ENCODE results near the gene GZMA. TPM values are rescaled to one million over a fixed set of nuclear protein-coding genes. Genes with fewer than 3 reads are reported as not detected.

Gene GZMA
- polyA plus RNA-seq, 2 of the 4 experiments (the other 2 are of a cell fraction) = not detected

DNA sequence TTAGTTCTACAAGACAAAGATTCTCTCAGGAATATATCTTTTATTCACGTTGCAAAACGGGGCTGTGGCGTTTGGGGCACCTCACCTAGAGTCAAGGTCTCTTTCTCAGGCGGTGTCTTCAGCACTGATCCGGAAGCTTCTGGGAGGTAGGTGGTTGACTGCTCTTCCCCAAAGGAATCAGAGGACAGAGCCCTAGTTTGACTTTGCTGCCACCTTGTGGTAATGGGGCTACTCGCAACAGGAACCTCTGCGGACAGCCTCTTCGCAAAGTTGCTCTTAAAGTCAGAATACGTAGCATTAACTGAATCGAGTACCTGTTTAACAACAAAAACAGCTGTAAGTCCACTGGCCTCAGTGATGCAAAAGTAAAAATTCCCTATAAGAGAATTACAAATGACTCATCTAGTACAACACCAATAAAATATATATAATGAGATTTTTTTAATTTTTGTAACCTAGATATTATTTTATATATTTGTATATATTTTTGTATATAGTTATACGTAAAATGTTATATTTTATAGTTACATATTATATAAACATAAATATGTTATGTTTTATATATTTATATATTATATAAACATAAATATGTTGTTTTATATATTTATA is 44.2 kb downstream of the GZMA start (continued):
- TF ChIP-seq, protein P1, sequence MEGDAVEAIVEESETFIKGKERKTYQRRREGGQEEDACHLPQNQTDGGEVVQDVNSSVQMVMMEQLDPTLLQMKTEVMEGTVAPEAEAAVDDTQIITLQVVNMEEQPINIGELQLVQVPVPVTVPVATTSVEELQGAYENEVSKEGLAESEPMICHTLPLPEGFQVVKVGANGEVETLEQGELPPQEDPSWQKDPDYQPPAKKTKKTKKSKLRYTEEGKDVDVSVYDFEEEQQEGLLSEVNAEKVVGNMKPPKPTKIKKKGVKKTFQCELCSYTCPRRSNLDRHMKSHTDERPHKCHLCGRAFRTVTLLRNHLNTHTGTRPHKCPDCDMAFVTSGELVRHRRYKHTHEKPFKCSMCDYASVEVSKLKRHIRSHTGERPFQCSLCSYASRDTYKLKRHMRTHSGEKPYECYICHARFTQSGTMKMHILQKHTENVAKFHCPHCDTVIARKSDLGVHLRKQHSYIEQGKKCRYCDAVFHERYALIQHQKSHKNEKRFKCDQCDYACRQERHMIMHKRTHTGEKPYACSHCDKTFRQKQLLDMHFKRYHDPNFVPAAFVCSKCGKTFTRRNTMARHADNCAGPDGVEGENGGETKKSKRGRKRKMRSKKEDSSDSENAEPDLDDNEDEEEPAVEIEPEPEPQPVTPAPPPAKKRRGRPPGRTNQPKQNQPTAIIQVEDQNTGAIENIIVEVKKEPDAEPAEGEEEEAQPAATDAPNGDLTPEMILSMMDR (IDR thresholded peaks at IDR 0.05) = peak; percentile 91
- TF ChIP-seq, protein P2, sequence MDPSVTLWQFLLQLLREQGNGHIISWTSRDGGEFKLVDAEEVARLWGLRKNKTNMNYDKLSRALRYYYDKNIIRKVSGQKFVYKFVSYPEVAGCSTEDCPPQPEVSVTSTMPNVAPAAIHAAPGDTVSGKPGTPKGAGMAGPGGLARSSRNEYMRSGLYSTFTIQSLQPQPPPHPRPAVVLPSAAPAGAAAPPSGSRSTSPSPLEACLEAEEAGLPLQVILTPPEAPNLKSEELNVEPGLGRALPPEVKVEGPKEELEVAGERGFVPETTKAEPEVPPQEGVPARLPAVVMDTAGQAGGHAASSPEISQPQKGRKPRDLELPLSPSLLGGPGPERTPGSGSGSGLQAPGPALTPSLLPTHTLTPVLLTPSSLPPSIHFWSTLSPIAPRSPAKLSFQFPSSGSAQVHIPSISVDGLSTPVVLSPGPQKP (IDR thresholded peaks at IDR 0.05; ENCODE audit: low read depth, low read length) = no peak
- TF ChIP-seq CHD4 (IDR thresholded peaks at IDR 0.05; ENCODE audit: borderline replicate concordance) (no peak), HES2 (IDR thresholded peaks at IDR 0.05) (no peak), CHD2 (IDR thresholded peaks at IDR 0.05; ENCODE audit: low read length, partially characterized antibody) (no peak)

DNA sequence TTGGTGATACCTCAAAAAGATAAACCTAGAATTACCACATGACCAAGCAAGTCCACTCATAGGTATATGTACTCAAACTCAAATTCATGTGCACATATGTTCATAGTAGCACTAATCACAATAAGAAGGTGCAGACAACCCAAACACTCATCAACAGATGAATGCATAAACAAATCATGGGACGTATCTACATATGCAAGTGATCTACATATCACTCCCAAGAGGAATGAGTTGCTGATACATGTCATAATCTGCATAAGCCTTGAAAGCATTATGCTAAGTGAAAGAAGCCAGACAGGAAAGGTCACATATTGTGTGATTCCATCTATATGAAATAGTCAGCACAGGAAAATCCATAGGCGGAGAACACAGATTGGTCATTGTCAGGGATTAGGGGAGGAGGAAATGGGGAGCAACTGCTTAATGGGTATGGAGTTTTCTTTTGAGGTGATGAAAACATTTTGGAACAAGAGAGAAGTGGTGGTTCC is 46.9 kb downstream of the GZMA start:
- no peak for TF ChIP-seq FOXS1 (CRISPR knock-in tag; IDR thresholded peaks at IDR 0.05)
- TF ChIP-seq E2F6 (IDR thresholded peaks at IDR 0.05; ENCODE audit: borderline replicate concordance, low read depth) = no peak
- TF ChIP-seq ESRRA (IDR thresholded peaks at IDR 0.05; ENCODE audit: borderline replicate concordance, low read length) = no peak
- TF ChIP-seq MAX (IDR thresholded peaks at IDR 0.05) = no peak
- no peak for TF ChIP-seq MAZ (IDR thresholded peaks at IDR 0.05; ENCODE audit: borderline replicate concordance, low read depth, low read length)
- no peak for TF ChIP-seq MYC (IDR thresholded peaks at IDR 0.05; ENCODE audit: borderline replicate concordance, low read length)
- no peak for TF ChIP-seq GATA3 (IDR thresholded peaks at IDR 0.05; ENCODE audit: borderline replicate concordance)
- no peak for TF ChIP-seq MAFK (IDR thresholded peaks at IDR 0.05; ENCODE audit: partially characterized antibody)
- no peak for TF ChIP-seq RARB (CRISPR knock-in tag; IDR thresholded peaks at IDR 0.05)
- TF ChIP-seq, protein P3, sequence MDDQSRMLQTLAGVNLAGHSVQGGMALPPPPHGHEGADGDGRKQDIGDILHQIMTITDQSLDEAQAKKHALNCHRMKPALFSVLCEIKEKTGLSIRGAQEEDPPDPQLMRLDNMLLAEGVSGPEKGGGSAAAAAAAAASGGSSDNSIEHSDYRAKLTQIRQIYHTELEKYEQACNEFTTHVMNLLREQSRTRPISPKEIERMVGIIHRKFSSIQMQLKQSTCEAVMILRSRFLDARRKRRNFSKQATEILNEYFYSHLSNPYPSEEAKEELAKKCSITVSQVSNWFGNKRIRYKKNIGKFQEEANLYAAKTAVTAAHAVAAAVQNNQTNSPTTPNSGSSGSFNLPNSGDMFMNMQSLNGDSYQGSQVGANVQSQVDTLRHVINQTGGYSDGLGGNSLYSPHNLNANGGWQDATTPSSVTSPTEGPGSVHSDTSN (IDR thresholded peaks at IDR 0.05) = no peak
- TF ChIP-seq FOSL2 (IDR thresholded peaks at IDR 0.05) = no peak
- TF ChIP-seq FOSL2 (CRISPR knock-in tag; IDR thresholded peaks at IDR 0.05) = no peak
- no peak for TF ChIP-seq REST (IDR thresholded peaks at IDR 0.05)
- no peak for TF ChIP-seq HEYL (CRISPR knock-in tag; IDR thresholded peaks at IDR 0.05)
- TF ChIP-seq RAD21 (conservative IDR thresholded peaks at IDR 0.05 in 1 of 2, IDR thresholded peaks at IDR 0.05 in 1 of 2) = no peak
- no peak for TF ChIP-seq POLR2A (IDR thresholded peaks at IDR 0.05; ENCODE audit: low read length)
- TF ChIP-seq TFCP2L1 (CRISPR knock-in tag; IDR thresholded peaks at IDR 0.05) = no peak
- TF ChIP-seq POLR2AphosphoS2 (conservative IDR thresholded peaks at IDR 0.05; ENCODE audit: low read length) = no peak
- TF ChIP-seq HOXA7 (CRISPR knock-in tag; IDR thresholded peaks at IDR 0.05) = no peak
- FAIRE-seq (no peak), ATAC-seq (no peak), DNase-seq (ENCODE audit: low read depth in 1 of 2, low spot score in 1 of 2) (no peak)
- 50% methylated on average over 2 of the region's 2 CpGs for WGBS (ENCODE audit: missing lambda C conversion rate)
- H3K9me3 ChIP-seq = no peaks in the 10 kb centered on the region
- peaks cover 10% of the 10 kb centered on the region; the same call in 2 of the 3 replicates for H3K4me1 ChIP-seq
- ChIA-PET POLR2A (no interaction called here), CTCF (interaction anchor here (0.7 kb wide), 1 partner anchor 239 kb away, joined by 3 read pairs; no protein-coding TSS in a partner anchor)
- H3K4me3 ChIP-seq = no peak overlapping the region
- no peak overlapping the region for H3K27ac ChIP-seq
- no peak overlapping the region for H3K4me2 ChIP-seq

All from A549 (cell line).